Measurements from ENCODE around the gene ETS2.
"Not testable (repeated sequence)": the region's sequence is repeated elsewhere in the genome, so short reads cannot be mapped to it uniquely, and the experiment has no call there.

The ETS2 gene

GRCh38 chr21:38834725-38835124, 29.0 kb downstream of the ETS2 start:
- in situ Hi-C loops (cut with HindIII; ENCODE audit: low sequenced_read_pairs) = no loop called here

GRCh38 chr21:38837806-38838461, 32.2 kb downstream of the ETS2 start:
- in situ Hi-C loops (cut with HindIII; ENCODE audit: low sequenced_read_pairs) = no loop called here

- in situ Hi-C loops (cut with HindIII; ENCODE audit: low sequenced_read_pairs) = no loop called here
These were observed 33.0 kb downstream of the ETS2 start for GRCh38 chr21:38838598-38839327.

GRCh38 chr21:38839328-38840286, 33.9 kb downstream of the ETS2 start:
- in situ Hi-C loops (cut with HindIII; ENCODE audit: low sequenced_read_pairs) = no loop called here

- in situ Hi-C loops (cut with HindIII; ENCODE audit: low sequenced_read_pairs) = no loop called here
These were observed 34.9 kb downstream of the ETS2 start for GRCh38 chr21:38840456-38841300.

- in situ Hi-C loops (cut with HindIII; ENCODE audit: low sequenced_read_pairs) = no loop called here
These were observed 35.7 kb downstream of the ETS2 start for GRCh38 chr21:38841472-38841871.

- in situ Hi-C loops (cut with HindIII; ENCODE audit: low sequenced_read_pairs) = no loop called here
These were observed 36.4 kb downstream of the ETS2 start for GRCh38 chr21:38842079-38842478.

- in situ Hi-C loops (cut with HindIII; ENCODE audit: low sequenced_read_pairs) = no loop called here
These were observed 37.6 kb downstream of the ETS2 start for GRCh38 chr21:38843379-38843778.

- in situ Hi-C loops (cut with HindIII; ENCODE audit: low sequenced_read_pairs) = no loop called here
These were observed 38.2 kb downstream of the ETS2 start for GRCh38 chr21:38843806-38844503.

- in situ Hi-C loops (cut with HindIII; ENCODE audit: low sequenced_read_pairs) = not testable (repeated sequence)
These were observed 39.6 kb downstream of the ETS2 start for GRCh38 chr21:38845374-38845773.

- in situ Hi-C loops (cut with HindIII; ENCODE audit: low sequenced_read_pairs) = no loop called here
These were observed 41.8 kb downstream of the ETS2 start for GRCh38 chr21:38847556-38847955.

GRCh38 chr21:38848187-38848609, 42.5 kb downstream of the ETS2 start:
- in situ Hi-C loops (cut with HindIII; ENCODE audit: low sequenced_read_pairs) = no loop called here

- in situ Hi-C loops (cut with HindIII; ENCODE audit: low sequenced_read_pairs) = no loop called here
These were observed 44.0 kb downstream of the ETS2 start for GRCh38 chr21:38849776-38850175.

- in situ Hi-C loops (cut with HindIII; ENCODE audit: low sequenced_read_pairs) = no loop called here
These were observed 44.7 kb downstream of the ETS2 start for GRCh38 chr21:38850277-38850951.

GRCh38 chr21:38851101-38851500, 45.4 kb downstream of the ETS2 start:
- in situ Hi-C loops (cut with HindIII; ENCODE audit: low sequenced_read_pairs) = no loop called here

- in situ Hi-C loops (cut with HindIII; ENCODE audit: low sequenced_read_pairs) = no loop called here
These were observed 46.5 kb downstream of the ETS2 start for GRCh38 chr21:38852278-38852677.

GRCh38 chr21:38852708-38853107, 47.0 kb downstream of the ETS2 start:
- in situ Hi-C loops (cut with HindIII; ENCODE audit: low sequenced_read_pairs) = no loop called here

GRCh38 chr21:38853421-38853919, 47.7 kb downstream of the ETS2 start:
- in situ Hi-C loops (cut with HindIII; ENCODE audit: low sequenced_read_pairs) = no loop called here

GRCh38 chr21:38857152-38857825, 51.6 kb downstream of the ETS2 start:
- in situ Hi-C loops (cut with HindIII; ENCODE audit: low sequenced_read_pairs) = no loop called here
